Endodermal cell (in vitro differentiated cells): ENCODE data around the gene RBM25. TPM values are rescaled to one million over a fixed set of nuclear protein-coding genes. Genes with fewer than 3 reads are reported as not detected.

Experiments used
- DNase-seq: peaks from one replicate; pipeline ENCODE4 v3.0.0-alpha.2; 2017
- H3K27ac ChIP-seq: 2 replicates; pipeline ENCODE4 v1.5.1; 2013; ENCODE audit warnings: mild to moderate bottlenecking, low read depth, low read length, moderate library complexity
- H3K27me3 ChIP-seq: 2 replicates; pipeline ENCODE4 v1.6.1; 2013; ENCODE audit warnings: mild to moderate bottlenecking, low read length, moderate library complexity; ENCODE audit not compliant: insufficient read depth, control insufficient read depth, poor library complexity, severe bottlenecking
- H3K36me3 ChIP-seq: 2 replicates; pipeline ENCODE4 v1.7.0; 2013; ENCODE audit warnings: mild to moderate bottlenecking, low read length, moderate library complexity; ENCODE audit not compliant: control insufficient read depth, insufficient read depth
- H3K4me1 ChIP-seq: one replicate; pipeline ENCODE4 v1.7.0; 2013; ENCODE audit warnings: low read length; ENCODE audit not compliant: control insufficient read depth, insufficient read depth
- H3K4me3 ChIP-seq: 2 replicates; pipeline ENCODE4 v1.5.1; 2013; ENCODE audit warnings: mild to moderate bottlenecking, low read length, moderate library complexity
- H3K9ac ChIP-seq: 2 replicates; pipeline ENCODE4 v1.6.1; 2013; ENCODE audit warnings: mild to moderate bottlenecking, low read length, moderate library complexity; ENCODE audit not compliant: poor library complexity, severe bottlenecking; ENCODE audit errors: extremely low read depth
- H3K9me3 ChIP-seq: 2 replicates; pipeline ENCODE4 v1.6.1; 2013; ENCODE audit warnings: mild to moderate bottlenecking, low read length, moderate library complexity; ENCODE audit not compliant: control insufficient read depth
- H3K27ac Mint-ChIP-seq: 2 replicates; pipeline ENCODE4 v1.8.0; 2020; ENCODE audit warnings: mixed read lengths
- H3K27me3 Mint-ChIP-seq: 2 replicates; pipeline ENCODE4 v1.8.0; 2021; ENCODE audit warnings: mild to moderate bottlenecking, mixed read lengths; ENCODE audit not compliant: insufficient read depth
- H3K36me3 Mint-ChIP-seq: 2 replicates; pipeline ENCODE4 v1.8.0; 2020; ENCODE audit warnings: low read depth, mixed read lengths
- H3K4me1 Mint-ChIP-seq: 2 replicates; pipeline ENCODE4 v1.8.0; 2020; ENCODE audit warnings: mixed read lengths
- H3K4me3 Mint-ChIP-seq: 2 replicates; pipeline ENCODE4 v1.8.0; 2020; ENCODE audit warnings: mild to moderate bottlenecking, moderate library complexity, mixed read lengths
- H3K9me3 Mint-ChIP-seq: 2 replicates; pipeline ENCODE4 v1.8.0; 2020; ENCODE audit warnings: mild to moderate bottlenecking, mixed read lengths
- WGBS, 2 experiments: methylation state at CpG; one replicate each; pipeline versions ENCODE4 v1.1.5 to v1.1.7; 2013; ENCODE audit warnings: missing lambda C conversion rate in 2 of 2, mixed read lengths in 1 of 2; ENCODE audit not compliant: insufficient coverage in 1 of 2, insufficient read length in 1 of 2; 5-methylcytosine and 5-hydroxymethylcytosine counted together
- total RNA-seq, 2 donors: library from RNA; stranded (reverse); fragmentation: NEBNext Ultra II Directional in 1 of 2; extraction: Animal tissue kit (Norgen Biotek cat#: 25700) in 1 of 2; gene quantifications; 2 replicates in 1 of 2; 3 replicates in 1 of 2; pipeline ENCODE4 v1.2.1, GENCODE V29; 2021
- TF ChIP-seq, protein P1 (sequence below): fragments of 200-600 bp; sonication (generic); conservative IDR thresholded peaks from 2 replicates; pipeline ENCODE4 v1.5.0; 2021; ENCODE audit warnings: antibody characterized with exemption, mild to moderate bottlenecking

RBM25 gene
- total RNA-seq, 2 donors from 2014 or later: 132 to 164 TPM

DNA sequence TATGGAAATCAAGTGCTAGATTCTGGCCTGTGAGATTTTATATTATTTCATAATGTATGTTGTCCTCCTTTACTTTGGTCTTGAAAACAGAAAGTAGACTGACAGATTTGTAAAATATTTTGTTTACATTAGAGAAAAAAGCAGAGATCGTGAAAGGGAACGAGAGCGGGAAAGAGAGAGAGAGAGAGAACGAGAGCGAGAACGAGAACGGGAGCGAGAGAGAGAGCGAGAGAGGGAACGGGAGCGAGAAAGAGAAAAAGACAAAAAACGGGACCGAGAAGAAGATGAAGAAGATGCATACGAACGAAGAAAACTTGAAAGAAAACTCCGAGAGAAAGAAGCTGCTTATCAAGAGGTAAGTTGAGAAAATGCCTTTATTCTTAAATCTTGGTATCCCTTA lies 47.4 kb downstream of the RBM25 start:
- no peaks in the 10 kb centered on the region for H3K4me1 ChIP-seq
- no peaks in the 10 kb centered on the region for H3K4me1 Mint-ChIP-seq

DNA sequence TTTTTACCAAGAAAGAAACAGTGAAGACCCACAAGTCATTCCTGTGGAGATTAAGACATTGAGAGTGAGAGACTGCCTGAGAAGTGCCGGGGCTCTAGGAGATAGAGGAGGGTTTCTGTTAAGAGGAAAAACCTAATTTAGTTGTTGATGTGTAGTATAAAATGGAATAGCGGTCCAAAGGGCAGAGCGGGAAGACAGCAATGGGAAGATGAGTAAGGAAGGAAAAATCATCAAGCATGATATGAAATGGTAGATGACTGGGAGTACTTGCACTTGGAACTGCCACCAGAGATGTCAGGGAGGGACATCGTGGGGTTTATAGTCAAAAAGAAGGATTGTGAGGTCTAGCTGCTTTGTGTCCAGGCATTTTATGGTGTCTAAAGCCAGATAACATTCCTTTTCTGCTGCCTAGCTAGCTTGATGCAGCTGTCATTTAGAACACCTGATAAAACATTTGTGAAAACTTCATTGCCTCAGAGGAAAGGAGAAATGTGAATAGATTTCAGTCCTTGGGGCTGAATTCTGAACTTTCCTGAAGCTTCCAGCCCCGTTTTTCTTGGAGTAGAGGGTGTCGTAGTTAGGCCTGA lies 57.8 kb downstream of the RBM25 start:
- H3K36me3 ChIP-seq: peaks cover 96% of the 10 kb centered on the region
- H3K36me3 Mint-ChIP-seq: peaks cover 73% of the 10 kb centered on the region
- H3K27me3 ChIP-seq: no peaks in the 10 kb centered on the region
- no peaks in the 10 kb centered on the region for H3K9me3 Mint-ChIP-seq
- DNase-seq: no peak
- no peak overlapping the region for H3K27ac ChIP-seq
- 94 to 96% methylated on average over 4 to 6 of the region's 6 CpGs for WGBS, 2 experiments
- H3K9me3 ChIP-seq: no peaks in the 10 kb centered on the region
- no peak overlapping the region for H3K4me3 ChIP-seq
- no peak overlapping the region for H3K9ac ChIP-seq
- peaks cover 7% of the 10 kb centered on the region for H3K27me3 Mint-ChIP-seq
- TF ChIP-seq, protein P1, sequence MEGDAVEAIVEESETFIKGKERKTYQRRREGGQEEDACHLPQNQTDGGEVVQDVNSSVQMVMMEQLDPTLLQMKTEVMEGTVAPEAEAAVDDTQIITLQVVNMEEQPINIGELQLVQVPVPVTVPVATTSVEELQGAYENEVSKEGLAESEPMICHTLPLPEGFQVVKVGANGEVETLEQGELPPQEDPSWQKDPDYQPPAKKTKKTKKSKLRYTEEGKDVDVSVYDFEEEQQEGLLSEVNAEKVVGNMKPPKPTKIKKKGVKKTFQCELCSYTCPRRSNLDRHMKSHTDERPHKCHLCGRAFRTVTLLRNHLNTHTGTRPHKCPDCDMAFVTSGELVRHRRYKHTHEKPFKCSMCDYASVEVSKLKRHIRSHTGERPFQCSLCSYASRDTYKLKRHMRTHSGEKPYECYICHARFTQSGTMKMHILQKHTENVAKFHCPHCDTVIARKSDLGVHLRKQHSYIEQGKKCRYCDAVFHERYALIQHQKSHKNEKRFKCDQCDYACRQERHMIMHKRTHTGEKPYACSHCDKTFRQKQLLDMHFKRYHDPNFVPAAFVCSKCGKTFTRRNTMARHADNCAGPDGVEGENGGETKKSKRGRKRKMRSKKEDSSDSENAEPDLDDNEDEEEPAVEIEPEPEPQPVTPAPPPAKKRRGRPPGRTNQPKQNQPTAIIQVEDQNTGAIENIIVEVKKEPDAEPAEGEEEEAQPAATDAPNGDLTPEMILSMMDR: no peak
- H3K4me1 Mint-ChIP-seq: peaks cover 12% of the 10 kb centered on the region
- H3K4me3 Mint-ChIP-seq: no peak overlapping the region
- no peak overlapping the region for H3K27ac Mint-ChIP-seq
- H3K4me1 ChIP-seq: no peaks in the 10 kb centered on the region

More for the DNA sequence above, 47.4 kb downstream of the RBM25 start:
- WGBS, 2 experiments: 94 to 95% methylated on average over 15 to 16 of the region's 16 CpGs
- Mint-ChIP-seq H3K9me3 (no peaks in the 10 kb centered on the region), H3K4me3 (no peak overlapping the region), H3K36me3 (peaks cover 79% of the 10 kb centered on the region), H3K27ac (no peak overlapping the region), H3K27me3 (no peaks in the 10 kb centered on the region)
- no peaks in the 10 kb centered on the region for H3K9me3 ChIP-seq
- no peak overlapping the region for H3K27ac ChIP-seq
- H3K36me3 ChIP-seq: peaks cover 93% of the 10 kb centered on the region
- no peaks in the 10 kb centered on the region for H3K27me3 ChIP-seq
- DNase-seq: no peak
- no peak overlapping the region for H3K9ac ChIP-seq
- TF ChIP-seq, protein P1: no peak
- no peak overlapping the region for H3K4me3 ChIP-seq

DNA sequence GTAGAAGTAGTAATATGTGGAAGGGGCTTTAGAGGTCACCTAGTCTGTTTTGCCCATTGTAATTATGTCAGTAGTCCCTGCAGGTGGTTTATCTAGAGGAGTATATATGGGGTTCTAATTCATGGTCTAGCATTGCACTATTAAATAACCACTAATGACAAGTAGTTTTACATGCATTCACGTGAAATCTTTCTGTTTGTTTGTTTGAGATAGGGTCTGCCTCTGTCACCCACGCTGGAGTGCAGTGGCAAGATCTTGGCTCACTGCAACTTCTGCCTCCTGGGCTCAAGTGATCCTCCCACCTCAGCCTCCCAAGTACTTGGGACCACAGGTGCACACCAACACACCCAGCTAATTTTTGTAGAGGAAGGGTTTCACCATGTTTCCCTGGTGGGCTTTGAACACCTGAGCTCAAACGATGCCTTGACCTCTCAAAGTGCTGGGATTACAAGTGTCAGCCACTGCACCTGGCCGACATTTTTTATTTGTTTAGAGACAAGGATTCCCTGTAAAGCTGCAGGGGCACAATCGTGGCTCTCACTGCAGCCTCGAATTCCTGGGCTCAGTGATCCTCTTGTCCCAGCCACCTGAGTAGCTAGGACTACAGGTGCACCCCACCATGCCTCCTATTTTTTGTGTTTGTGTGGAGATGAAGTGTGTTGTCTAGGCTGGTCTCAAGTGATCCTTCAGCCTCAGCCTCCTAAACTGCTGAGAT lies 66.0 kb downstream of the RBM25 start:
- Histone ChIP-seq H3K27me3 (no peaks in the 10 kb centered on the region), H3K4me1 (peaks cover 5% of the 10 kb centered on the region), H3K36me3 (peaks cover 57% of the 10 kb centered on the region), H3K27ac (peak overlapping the region; percentile 15), H3K9me3 (no peaks in the 10 kb centered on the region), H3K9ac (peak overlapping the region; percentile 41), H3K4me3 (peak overlapping the region; percentile 31)
- WGBS, 2 experiments: 73 to 78% methylated on average over 6 of the region's 6 CpGs
- Mint-ChIP-seq H3K9me3 (no peaks in the 10 kb centered on the region), H3K4me1 (peaks cover 30% of the 10 kb centered on the region), H3K4me3 (no peak overlapping the region), H3K27me3 (peaks cover 42% of the 10 kb centered on the region), H3K36me3 (peaks cover 57% of the 10 kb centered on the region), H3K27ac (no peak overlapping the region)
- DNase-seq: peak; percentile 65
- TF ChIP-seq, protein P1: no peak
